Measurements from ENCODE around the gene C1orf105.

The C1orf105 gene

GRCh38 chr1:172470149-172470548 is 49.7 kb downstream of the C1orf105 start:
- no peak for DNase-seq
- Histone ChIP-seq H3K36me3 (replicated peaks) (no peaks in the 10 kb centered on the region), H3K27ac (no peak overlapping the region), H3K27me3 (replicated peaks) (no peaks in the 10 kb centered on the region), H3K4me3 (ENCODE audit: low read depth, low read length) (no peak overlapping the region)
- no peak for TF ChIP-seq CTCF (IDR thresholded peaks at IDR 0.05; ENCODE audit: low read depth, low read length, missing control alignments)
- in situ Hi-C loops (cut with HindIII; ENCODE audit: low pct_ligation_motif_present, low sequenced_read_pairs): no loop called here

GRCh38 chr1:172471666-172472065 is 51.2 kb downstream of the C1orf105 start:
- Histone ChIP-seq H3K4me3 (ENCODE audit: low read depth, low read length) (no peak overlapping the region), H3K27me3 (replicated peaks) (no peaks in the 10 kb centered on the region), H3K36me3 (replicated peaks) (no peaks in the 10 kb centered on the region), H3K27ac (no peak overlapping the region)
- DNase-seq: no peak
- no peak for TF ChIP-seq CTCF (IDR thresholded peaks at IDR 0.05; ENCODE audit: low read depth, low read length, missing control alignments)
- in situ Hi-C loops (cut with HindIII; ENCODE audit: low pct_ligation_motif_present, low sequenced_read_pairs): no loop called here

- no peak overlapping the region for H3K27ac ChIP-seq
- no peak for TF ChIP-seq CTCF (IDR thresholded peaks at IDR 0.05; ENCODE audit: low read depth, low read length, missing control alignments)
- H3K4me3 ChIP-seq (ENCODE audit: low read depth, low read length): no peak overlapping the region
- in situ Hi-C loops (cut with HindIII; ENCODE audit: low pct_ligation_motif_present, low sequenced_read_pairs): no loop called here
- DNase-seq: no peak
- H3K36me3 ChIP-seq (replicated peaks): no peaks in the 10 kb centered on the region
- H3K27me3 ChIP-seq (replicated peaks): no peaks in the 10 kb centered on the region
Observed at GRCh38 chr1:172472495-172472894, 52.0 kb downstream of the C1orf105 start.

GRCh38 chr1:172473302-172473701 is 52.8 kb downstream of the C1orf105 start:
- no peak for TF ChIP-seq CTCF (IDR thresholded peaks at IDR 0.05; ENCODE audit: low read depth, low read length, missing control alignments)
- H3K4me3 ChIP-seq (ENCODE audit: low read depth, low read length): no peak overlapping the region
- H3K36me3 ChIP-seq (replicated peaks): no peaks in the 10 kb centered on the region
- DNase-seq: no peak
- H3K27me3 ChIP-seq (replicated peaks): no peaks in the 10 kb centered on the region
- in situ Hi-C loops (cut with HindIII; ENCODE audit: low pct_ligation_motif_present, low sequenced_read_pairs): no loop called here
- H3K27ac ChIP-seq: no peak overlapping the region

- no peak for DNase-seq
- H3K27ac ChIP-seq: no peak overlapping the region
- H3K27me3 ChIP-seq (replicated peaks): no peaks in the 10 kb centered on the region
- no peak for TF ChIP-seq CTCF (IDR thresholded peaks at IDR 0.05; ENCODE audit: low read depth, low read length, missing control alignments)
- in situ Hi-C loops (cut with HindIII; ENCODE audit: low pct_ligation_motif_present, low sequenced_read_pairs): no loop called here
- no peak overlapping the region for H3K4me3 ChIP-seq (ENCODE audit: low read depth, low read length)
- H3K36me3 ChIP-seq (replicated peaks): no peaks in the 10 kb centered on the region
Observed at GRCh38 chr1:172473842-172474241, 53.4 kb downstream of the C1orf105 start.

GRCh38 chr1:172476218-172476811 is 55.8 kb downstream of the C1orf105 start:
- Histone ChIP-seq H3K4me3 (ENCODE audit: low read depth, low read length) (no peak overlapping the region), H3K27ac (no peak overlapping the region), H3K36me3 (replicated peaks) (no peaks in the 10 kb centered on the region), H3K27me3 (replicated peaks) (no peaks in the 10 kb centered on the region)
- DNase-seq: no peak
- in situ Hi-C loops (cut with HindIII; ENCODE audit: low pct_ligation_motif_present, low sequenced_read_pairs): no loop called here
- TF ChIP-seq CTCF (IDR thresholded peaks at IDR 0.05; ENCODE audit: low read depth, low read length, missing control alignments): no peak

Data from brain microvascular endothelial cell (primary cell).